ENCODE results near the gene KHNYN. TPM values are rescaled to one million over a fixed set of nuclear protein-coding genes. Genes with fewer than 3 reads are reported as not detected.
"Not testable (repeated sequence)": the region's sequence is repeated elsewhere in the genome, so short reads cannot be mapped to it uniquely, and the experiment has no call there.

Gene KHNYN
- total RNA-seq, 3 donors from 2014 or later: 85.9 to 102 (median 86.9) TPM

- DNase-seq (peak; percentile 95 to 97 (median 97)), ATAC-seq (peak; percentile 95)
- no peaks in the 10 kb centered on the region for H3K36me3 ChIP-seq (ENCODE audit: low read depth)
- peaks cover 15% of the 10 kb centered on the region for H3K4me1 ChIP-seq (ENCODE audit: low read depth)
- no peaks in the 10 kb centered on the region for H3K9me3 ChIP-seq
- peak within 1 kb of the TSS; percentile 57 for H3K4me3 ChIP-seq
- TF ChIP-seq CTCF (IDR thresholded peaks at IDR 0.05): no peak
- intact Hi-C loops (cut with DNase I, micrococcal nuclease): no loop called here
Observed at GRCh38 chr14:24442240-24443052, 12.7 kb downstream of the KHNYN start, which contains the start of gene SDR39U1. TSS of gene SDR39U1 (minus strand) at chr14:24442776. CDS start at chr14:24442769, 7 bp downstream.

- no peaks in the 10 kb centered on the region for H3K9me3 ChIP-seq
- intact Hi-C loops (cut with DNase I, micrococcal nuclease): no loop called here
- ATAC-seq: no peak
- no peak for TF ChIP-seq CTCF (IDR thresholded peaks at IDR 0.05)
- no peaks in the 10 kb centered on the region for H3K36me3 ChIP-seq (ENCODE audit: low read depth)
- H3K4me3 ChIP-seq: peak overlapping the region; percentile 57
- H3K4me1 ChIP-seq (ENCODE audit: low read depth): peaks cover 15% of the 10 kb centered on the region
- DNase-seq: no peak
Observed at GRCh38 chr14:24443053-24443665, 13.4 kb downstream of the KHNYN start.

- H3K9me3 ChIP-seq; H3K36me3 ChIP-seq (ENCODE audit: low read depth); H3K4me1 ChIP-seq (ENCODE audit: low read depth); H3K4me3 ChIP-seq; intact Hi-C loops (cut with DNase I, micrococcal nuclease); DNase-seq; ATAC-seq: not testable (repeated sequence)
Observed at GRCh38 chr14:24450828-24451227, 21.1 kb downstream of the KHNYN start.

- no peak overlapping the region for H3K4me3 ChIP-seq
- DNase-seq: no peak
- no peaks in the 10 kb centered on the region for H3K36me3 ChIP-seq (ENCODE audit: low read depth)
- intact Hi-C loops (cut with DNase I, micrococcal nuclease): no loop called here
- H3K9me3 ChIP-seq: no peaks in the 10 kb centered on the region
- no peak for TF ChIP-seq CTCF (IDR thresholded peaks at IDR 0.05)
- H3K4me1 ChIP-seq (ENCODE audit: low read depth): no peaks in the 10 kb centered on the region
- no peak for ATAC-seq
Observed at GRCh38 chr14:24456980-24457379, 27.2 kb downstream of the KHNYN start.

- TF ChIP-seq CTCF (IDR thresholded peaks at IDR 0.05): no peak
- DNase-seq (no peak), ATAC-seq (no peak)
- intact Hi-C loops (cut with DNase I, micrococcal nuclease): no loop called here
- H3K4me3 ChIP-seq: no peak overlapping the region
- no peaks in the 10 kb centered on the region for H3K9me3 ChIP-seq
- H3K4me1 ChIP-seq (ENCODE audit: low read depth): peaks cover 3% of the 10 kb centered on the region
- H3K36me3 ChIP-seq (ENCODE audit: low read depth): no peaks in the 10 kb centered on the region
Observed at GRCh38 chr14:24458736-24459135, 29.0 kb downstream of the KHNYN start.

- DNase-seq (no peak), ATAC-seq (no peak)
- Histone ChIP-seq H3K4me3 (no peak overlapping the region), H3K36me3 (ENCODE audit: low read depth) (no peaks in the 10 kb centered on the region), H3K4me1 (ENCODE audit: low read depth) (peaks cover 8% of the 10 kb centered on the region), H3K9me3 (no peaks in the 10 kb centered on the region)
- intact Hi-C loops (cut with DNase I, micrococcal nuclease): no loop called here
- TF ChIP-seq CTCF (IDR thresholded peaks at IDR 0.05): no peak
Observed at GRCh38 chr14:24459331-24459730, 29.6 kb downstream of the KHNYN start.
